ENCODE measurements around the gene TMPRSS3.

The TMPRSS3 gene

DNA sequence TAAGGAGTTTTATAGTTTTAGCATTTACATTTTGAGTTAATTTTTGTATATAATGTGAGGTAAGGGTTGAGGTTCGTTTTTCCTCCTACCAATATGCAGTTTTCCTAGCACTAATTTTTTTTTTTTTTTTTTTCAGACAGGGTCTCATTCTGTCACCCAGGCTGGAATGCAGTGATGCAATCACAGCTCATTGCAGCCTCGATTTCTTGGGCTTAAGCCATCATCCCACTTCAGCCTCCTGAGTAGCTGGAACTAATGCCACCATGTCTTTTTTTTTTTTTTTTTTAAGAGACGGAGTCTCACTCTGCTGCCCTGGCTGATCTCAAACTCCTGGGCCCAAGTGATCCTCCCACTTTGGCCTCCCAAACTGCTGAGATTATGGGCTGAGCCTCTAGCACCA lies 5.3 kb upstream of the TMPRSS3 start:
- H3K27ac ChIP-seq, result no peak overlapping the region
- no peak for TF ChIP-seq ZFX (IDR thresholded peaks at IDR 0.05; ENCODE audit: borderline replicate concordance)
- TF ChIP-seq, protein P1, sequence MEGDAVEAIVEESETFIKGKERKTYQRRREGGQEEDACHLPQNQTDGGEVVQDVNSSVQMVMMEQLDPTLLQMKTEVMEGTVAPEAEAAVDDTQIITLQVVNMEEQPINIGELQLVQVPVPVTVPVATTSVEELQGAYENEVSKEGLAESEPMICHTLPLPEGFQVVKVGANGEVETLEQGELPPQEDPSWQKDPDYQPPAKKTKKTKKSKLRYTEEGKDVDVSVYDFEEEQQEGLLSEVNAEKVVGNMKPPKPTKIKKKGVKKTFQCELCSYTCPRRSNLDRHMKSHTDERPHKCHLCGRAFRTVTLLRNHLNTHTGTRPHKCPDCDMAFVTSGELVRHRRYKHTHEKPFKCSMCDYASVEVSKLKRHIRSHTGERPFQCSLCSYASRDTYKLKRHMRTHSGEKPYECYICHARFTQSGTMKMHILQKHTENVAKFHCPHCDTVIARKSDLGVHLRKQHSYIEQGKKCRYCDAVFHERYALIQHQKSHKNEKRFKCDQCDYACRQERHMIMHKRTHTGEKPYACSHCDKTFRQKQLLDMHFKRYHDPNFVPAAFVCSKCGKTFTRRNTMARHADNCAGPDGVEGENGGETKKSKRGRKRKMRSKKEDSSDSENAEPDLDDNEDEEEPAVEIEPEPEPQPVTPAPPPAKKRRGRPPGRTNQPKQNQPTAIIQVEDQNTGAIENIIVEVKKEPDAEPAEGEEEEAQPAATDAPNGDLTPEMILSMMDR (IDR thresholded peaks at IDR 0.05), result no peak

DNA sequence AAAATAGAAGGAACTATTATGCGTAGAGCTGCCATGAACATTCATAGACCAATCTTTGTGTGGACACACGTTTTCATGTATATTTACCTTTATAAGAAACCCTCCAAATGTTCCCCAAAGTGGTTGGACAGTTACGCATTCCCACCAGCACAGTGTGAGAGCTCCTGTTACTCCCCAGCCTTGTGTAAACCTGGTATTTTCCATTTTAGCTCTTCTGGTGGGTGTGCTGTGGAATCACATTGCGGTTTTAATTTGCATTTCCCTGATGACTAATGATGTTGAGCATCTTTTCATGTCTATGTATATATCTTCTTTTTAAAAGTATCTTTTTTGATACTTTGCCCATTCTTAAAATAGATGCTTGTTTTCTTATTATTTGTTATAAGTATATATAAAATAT lies 4.7 kb upstream of the TMPRSS3 start:
- TF ChIP-seq, protein P1 (IDR thresholded peaks at IDR 0.05), result no peak
- TF ChIP-seq ZFX (IDR thresholded peaks at IDR 0.05; ENCODE audit: borderline replicate concordance), result no peak
- H3K27ac ChIP-seq, result no peak overlapping the region

DNA sequence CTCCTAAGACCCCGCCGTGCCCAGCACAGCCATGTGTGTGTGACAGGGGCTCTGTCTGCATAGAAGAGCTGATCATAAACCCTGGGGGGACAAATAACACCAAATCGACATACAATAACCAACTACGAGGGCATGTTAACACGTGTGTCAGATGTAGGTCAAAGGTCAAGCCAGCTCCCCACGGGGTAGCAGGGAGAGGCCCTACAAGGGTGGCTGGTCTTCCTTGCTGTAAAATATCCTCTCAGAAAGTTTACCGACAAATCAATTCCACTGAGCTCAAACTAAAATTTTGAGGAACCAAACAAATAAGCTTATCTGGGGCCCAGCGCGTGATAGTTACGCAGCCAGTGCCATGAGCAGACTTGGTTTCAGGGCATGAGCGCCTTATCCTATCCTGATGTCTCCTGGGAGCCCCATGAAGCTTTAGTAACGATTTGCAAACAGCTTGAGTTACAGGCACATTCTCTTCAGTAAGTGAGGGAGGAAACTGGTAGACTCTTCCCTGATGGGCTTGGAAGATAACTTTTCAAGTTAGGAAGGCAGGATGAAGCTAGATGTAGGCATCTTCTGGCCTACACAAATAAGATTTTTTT lies 2.7 kb upstream of the TMPRSS3 start:
- TF ChIP-seq, protein P1 (IDR thresholded peaks at IDR 0.05), result no peak
- no peak for TF ChIP-seq ZFX (IDR thresholded peaks at IDR 0.05; ENCODE audit: borderline replicate concordance)
- no peak overlapping the region for H3K27ac ChIP-seq

DNA sequence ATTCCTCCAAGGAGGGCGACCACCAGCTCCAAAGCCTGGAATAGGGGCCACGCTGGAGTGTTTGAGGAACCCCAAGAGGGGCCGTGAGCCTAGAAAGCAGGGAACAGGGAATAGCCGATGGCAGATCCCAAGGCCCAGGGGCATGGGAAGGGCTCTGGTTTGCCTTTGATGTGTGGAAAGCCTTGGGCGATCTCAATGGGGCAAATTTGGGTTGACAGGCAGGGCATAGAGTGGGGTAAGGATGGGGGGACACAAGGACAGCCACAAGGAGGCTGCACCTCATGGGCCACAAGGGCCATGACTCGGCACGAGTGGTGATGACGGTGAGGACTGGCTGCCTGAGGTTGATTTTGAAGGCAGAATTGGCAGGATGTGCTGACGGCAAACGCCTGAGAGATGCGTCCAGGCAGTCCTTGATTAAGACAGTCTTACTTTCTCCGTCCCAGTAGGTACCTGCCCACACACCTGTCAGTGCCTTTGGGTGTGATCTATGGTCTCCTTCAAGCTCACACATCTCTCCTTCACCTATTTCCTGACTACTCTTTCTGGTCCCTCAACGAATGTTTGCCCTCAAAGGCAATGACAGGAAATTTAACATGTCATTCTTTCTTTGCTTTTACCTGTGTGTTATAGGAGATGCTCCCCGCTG lies 2.0 kb upstream of the TMPRSS3 start:
- H3K27ac ChIP-seq, result no peak overlapping the region
- no peak for TF ChIP-seq ZFX (IDR thresholded peaks at IDR 0.05; ENCODE audit: borderline replicate concordance)
- TF ChIP-seq, protein P1 (IDR thresholded peaks at IDR 0.05), result no peak

DNA sequence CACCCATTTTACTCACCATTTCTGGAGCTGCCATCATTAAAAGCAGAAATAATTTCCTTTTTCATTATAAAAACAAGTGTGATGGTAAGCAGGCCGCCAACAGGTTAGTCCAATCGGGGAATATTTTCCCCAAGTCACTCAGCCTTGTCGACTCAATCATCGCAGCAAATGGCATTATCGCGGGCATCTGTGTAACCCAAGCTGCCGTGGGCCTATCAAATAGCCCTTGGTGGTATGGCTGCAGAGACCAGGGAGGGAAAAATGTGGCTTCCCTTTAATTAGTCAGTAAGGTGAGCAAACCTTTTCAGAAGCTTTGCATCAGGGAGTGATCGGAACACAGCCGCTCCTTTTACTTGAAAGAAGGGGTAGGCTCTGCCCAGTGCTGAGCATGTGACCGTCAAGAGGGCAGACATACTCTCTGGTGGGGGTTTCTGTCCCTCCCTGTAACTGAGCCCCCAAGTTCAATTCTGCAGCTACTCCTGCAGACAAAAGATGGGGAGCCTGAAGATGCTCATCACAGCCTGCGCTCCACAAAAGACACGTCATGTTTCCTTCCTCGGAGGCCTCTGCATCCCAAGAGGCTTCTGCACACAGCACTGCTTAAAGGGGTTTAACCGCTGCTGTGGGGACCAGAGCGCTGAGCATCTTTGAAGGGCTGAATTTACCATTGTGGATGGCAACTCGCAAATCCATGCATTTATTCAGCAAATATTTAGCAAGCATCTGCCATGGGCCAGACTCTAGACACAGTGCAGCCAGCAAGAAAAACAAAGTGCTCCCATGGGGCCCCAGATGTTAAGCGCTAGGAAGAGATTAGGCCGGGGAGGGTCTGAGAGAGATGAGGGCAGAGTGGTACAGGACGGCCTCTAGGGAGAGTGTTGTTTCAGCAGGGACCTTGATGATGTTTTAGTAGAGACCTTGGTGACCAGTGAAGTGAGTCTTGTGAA lies 1.2 kb upstream of the TMPRSS3 start:
- H3K27ac ChIP-seq, result no peak overlapping the region
- TF ChIP-seq, protein P1 (IDR thresholded peaks at IDR 0.05), result no peak
- no peak for TF ChIP-seq ZFX (IDR thresholded peaks at IDR 0.05; ENCODE audit: borderline replicate concordance)

DNA sequence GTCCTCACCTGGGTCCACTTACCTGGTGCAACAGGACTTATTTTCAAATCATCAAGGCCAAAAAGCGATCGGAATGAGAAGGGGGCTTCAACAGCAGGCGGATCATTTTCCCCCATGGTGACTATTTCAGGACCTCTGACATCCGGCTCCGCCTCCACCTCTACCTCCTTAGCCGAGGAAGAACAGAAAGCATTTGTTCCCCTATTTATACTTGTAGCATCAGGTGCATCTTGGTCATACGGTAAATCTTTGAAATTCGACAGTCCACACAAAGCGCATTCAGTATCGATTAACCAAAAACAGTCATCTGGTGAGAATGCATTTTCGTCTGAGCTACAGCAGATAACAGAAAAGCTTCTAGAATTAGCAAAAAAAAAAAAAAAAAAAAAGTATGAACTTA lies 550 bp downstream of the TMPRSS3 start:
- no peak overlapping the region for H3K27ac ChIP-seq
- no peak for TF ChIP-seq ZFX (IDR thresholded peaks at IDR 0.05; ENCODE audit: borderline replicate concordance)
- TF ChIP-seq, protein P1 (IDR thresholded peaks at IDR 0.05), result no peak

Measured in 22Rv1 (cell line).